HCT116 (cell line): Measurements from ENCODE around the gene FCN1. TPM values are rescaled to one million over a fixed set of nuclear protein-coding genes. Genes with fewer than 3 reads are reported as not detected.

ENCODE experiments used
- ATAC-seq: fragments of 200-7000 bp; cut with Tn5 transposase; 2 replicates; pipeline ENCODE4 v1.9.1; 2020; ENCODE audit warnings: mild to moderate bottlenecking, moderate library complexity
- BruUV-seq: library from RNA; stranded (reverse); fragments of 400-500 nt; replicated peaks from 2 replicates; lab custom pipeline; 2021; lab: Mats Ljungman, UMichigan
- CTCF ChIA-PET: fragments of 300-600 bp; sonication (Branson Sonifier 250); formaldehyde crosslinking; loops from one replicate; lab custom pipeline; 2021; ENCODE audit warnings: antibody characterized with exemption; lab: Charles Lee
- POLR2A ChIA-PET: fragments of 300-600, 350-600 bp; sonication (Branson Sonifier 250); formaldehyde crosslinking; loops from one replicate; lab custom pipeline; 2021; ENCODE audit warnings: antibody characterized with exemption; lab: Charles Lee
- RAD21 ChIA-PET, 2 experiments: fragments of 300-600 bp; sonication (Branson Sonifier 250); formaldehyde crosslinking; loops; one replicate each; lab custom pipeline; 2023; ENCODE audit warnings: low total read pairs in 2 of 2; ENCODE audit not compliant: uncharacterized antibody in 2 of 2, unreplicated experiment in 2 of 2, low non-redundant PET in 1 of 2; lab: Charles Lee
- DNase-seq: peaks from one replicate; pipeline ENCODE4 v3.0.0-alpha.2; 2010; ENCODE audit warnings: low read depth, low spot score
- H2AFZ ChIP-seq: fragments of 200-600 bp; shearing (Covaris generic), sonication (generic); 2 replicates; pipeline ENCODE4 v1.6.1; 2017; ENCODE audit warnings: low read depth, mixed run types, mixed read lengths, antibody characterized with exemption, low read length; ENCODE audit not compliant: poor library complexity, severe bottlenecking
- H3K27ac ChIP-seq: 2 replicates; pipeline ENCODE4 v1.5.1; 2012; ENCODE audit warnings: low read depth, low read length
- H3K27me3 ChIP-seq: fragments of 200-600 bp; sonication (generic); 2 replicates; pipeline ENCODE4 v1.6.1; 2016; ENCODE audit warnings: mixed run types, low read length, mixed read lengths; ENCODE audit not compliant: insufficient read depth
- H3K36me3 ChIP-seq, 2 experiments: fragments of 200-500 bp in 1 of 2; fragments of 200-600 bp in 1 of 2; sonication (Bioruptor generic) in 1 of 2; sonication (generic) in 1 of 2; 2 replicates each; pipeline versions ENCODE4 v1.5.1 to v1.6.1; 2014 to 2016; ENCODE audit warnings: low read length in 2 of 2, inconsistent platforms in 1 of 2, mixed read lengths in 1 of 2, mixed run types in 1 of 2; ENCODE audit not compliant: insufficient read depth in 2 of 2, control insufficient read depth in 1 of 2
- H3K4me1 ChIP-seq, 2 experiments: fragments of 200-600 bp in 1 of 2; sonication (generic) in 1 of 2; 2 replicates each; pipeline versions ENCODE4 v1.5.1 to v1.6.1; 2012 to 2017; ENCODE audit warnings: low read length in 2 of 2, inconsistent platforms in 1 of 2, mild to moderate bottlenecking in 1 of 2, mixed read lengths in 1 of 2, mixed run types in 1 of 2, moderate library complexity in 1 of 2; ENCODE audit not compliant: insufficient read depth in 2 of 2, control insufficient read depth in 1 of 2
- H3K4me2 ChIP-seq: fragments of 200-600 bp; sonication (generic); 2 replicates; pipeline ENCODE4 v1.6.1; 2017; ENCODE audit warnings: mixed run types, low read length, mixed read lengths
- H3K4me3 ChIP-seq, 2 experiments: fragments of 200-600 bp in 1 of 2; sonication (generic) in 1 of 2; replicated peaks in 1 of 2; 2 replicates each; pipeline ENCODE4 v1.5.1; 2011 to 2016; ENCODE audit warnings: low read length in 2 of 2, control low read depth in 1 of 2, low read depth in 1 of 2, mild to moderate bottlenecking in 1 of 2, mixed read lengths in 1 of 2, mixed run types in 1 of 2
- H3K79me2 ChIP-seq: fragments of 200-600 bp; sonication (generic); 2 replicates; pipeline ENCODE4 v1.6.1; 2017; ENCODE audit warnings: mild to moderate bottlenecking, mixed run types, low read length, moderate library complexity, mixed read lengths; ENCODE audit not compliant: insufficient read depth
- H3K9ac ChIP-seq: fragments of 200-600 bp; sonication (generic); 2 replicates; pipeline ENCODE4 v1.6.1; 2016; ENCODE audit warnings: low read length, mixed read lengths
- H3K9me2 ChIP-seq: fragments of 200-600 bp; sonication (generic), shearing (Covaris generic); 2 replicates; pipeline ENCODE4 v1.6.1; 2017; ENCODE audit warnings: mixed run types, mild to moderate bottlenecking, moderate library complexity; ENCODE audit not compliant: insufficient read depth
- H3K9me3 ChIP-seq, 2 experiments: fragments of 200-500 bp in 1 of 2; fragments of 200-600 bp in 1 of 2; sonication (Bioruptor generic) in 1 of 2; sonication (generic) in 1 of 2; 2 replicates each; pipeline ENCODE4 v1.6.1; 2014 to 2017; ENCODE audit warnings: low read length in 2 of 2, mixed read lengths in 2 of 2, inconsistent platforms in 1 of 2, low read depth in 1 of 2, mild to moderate bottlenecking in 1 of 2, mixed run types in 1 of 2, moderate library complexity in 1 of 2; ENCODE audit not compliant: control insufficient read depth in 1 of 2, insufficient read depth in 1 of 2
- H4K20me1 ChIP-seq: fragments of 200-600 bp; sonication (generic), shearing (Covaris generic); 2 replicates; pipeline ENCODE4 v1.6.1; 2017; ENCODE audit warnings: mixed run types, mild to moderate bottlenecking, moderate library complexity; ENCODE audit not compliant: insufficient read depth
- CBX3 ChIP-seq: IDR thresholded peaks from 2 replicates; pipeline ENCODE4 v1.6.1; 2012; ENCODE audit warnings: low read depth
- CTCF ChIP-seq, 3 experiments: fragments of 200-600 bp in 1 of 3; sonication (generic) in 1 of 3; IDR thresholded peaks in 2 of 3; conservative IDR thresholded peaks in 1 of 3; 2 replicates each; pipeline ENCODE4 v1.5.1; 2012 to 2017; ENCODE audit warnings: low read depth in 2 of 3, low read length in 2 of 3, antibody characterized with exemption in 1 of 3, borderline replicate concordance in 1 of 3, control low read depth in 1 of 3, mild to moderate bottlenecking in 1 of 3, mixed read lengths in 1 of 3, mixed run types in 1 of 3, moderate library complexity in 1 of 3; ENCODE audit not compliant: insufficient read depth in 1 of 3
- ELF1 ChIP-seq: IDR thresholded peaks from 2 replicates; pipeline ENCODE4 v1.6.1; 2012; ENCODE audit warnings: low read depth, borderline replicate concordance
- POLR2AphosphoS5 ChIP-seq: IDR thresholded peaks from 2 replicates; pipeline ENCODE4 v1.6.1; 2011; ENCODE audit warnings: mild to moderate bottlenecking, low read depth, low read length, moderate library complexity
- RAD21 ChIP-seq: IDR thresholded peaks from 2 replicates; pipeline ENCODE4 v1.6.1; 2012; ENCODE audit warnings: low read depth, mild to moderate bottlenecking
- intact Hi-C: fragments of 100-400 bp; cut with micrococcal nuclease; formaldehyde crosslinking; loops from 2 replicates; pipeline ENCODE4 v1.10.0; 2022
- total RNA-seq: library from RNA; stranded (reverse); gene quantifications from one replicate; pipeline ENCODE4 v1.2.1, GENCODE V29; 2021; ENCODE audit not compliant: unreplicated experiment

The FCN1 gene
- total RNA-seq, 1 experiment from 2014 or later: not detected

- Histone ChIP-seq H3K9ac (no peak overlapping the region), H3K9me3 (no peaks in the 10 kb centered on the region; a peak in 1 of 4 replicates), H3K27ac (no peak overlapping the region), H3K4me2 (no peak overlapping the region), H3K9me2 (no peaks in the 10 kb centered on the region), H3K4me3 (no peak overlapping the region), H2AFZ (no peak overlapping the region), H3K4me1 (peaks cover 20 to 26% of the 10 kb centered on the region in 2 experiments), H3K79me2 (no peaks in the 10 kb centered on the region), H4K20me1 (no peaks in the 10 kb centered on the region), H3K27me3 (no peaks in the 10 kb centered on the region), H3K36me3 (no peaks in the 10 kb centered on the region)
- POLR2A ChIA-PET: no interaction called here
- BruUV-seq: no TSS peak
- DNase-seq (no peak), ATAC-seq (no peak)
- CTCF ChIA-PET: no interaction called here
- intact Hi-C loops: no loop called here
- TF ChIP-seq CTCF (IDR thresholded peaks at IDR 0.05 in 2 of 3, conservative IDR thresholded peaks at IDR 0.05 in 1 of 3; ENCODE audit: borderline replicate concordance in 1 of 3, insufficient read depth in 1 of 3, low read depth in 2 of 3, low read length in 2 of 3) (0 out of 6 replicates have a peak, but pooled peaks of 1 of the 3 experiments have one; percentile 2), RAD21 (peak; percentile 33; the same call in 1 of the 2 replicates), POLR2AphosphoS5 (no peak)
- RAD21 ChIA-PET: no interaction called here
Observed at GRCh38 chr9:134899818-134900217, 17.9 kb downstream of the FCN1 start.

GRCh38 chr9:134899168-134899567 is 18.5 kb downstream of the FCN1 start:
- no peak overlapping the region for H3K9ac ChIP-seq
- H3K27me3 ChIP-seq: no peaks in the 10 kb centered on the region
- H3K4me3 ChIP-seq: no peak overlapping the region
- H2AFZ ChIP-seq: no peak overlapping the region
- H3K4me2 ChIP-seq: no peak overlapping the region
- intact Hi-C loops: no loop called here
- ChIA-PET POLR2A (no interaction called here), CTCF (no interaction called here), RAD21 (no interaction called here)
- ATAC-seq (no peak), DNase-seq (no peak)
- H3K9me2 ChIP-seq: no peaks in the 10 kb centered on the region
- H4K20me1 ChIP-seq: no peaks in the 10 kb centered on the region
- no peak overlapping the region for H3K27ac ChIP-seq
- no TSS peak for BruUV-seq
- H3K79me2 ChIP-seq: no peaks in the 10 kb centered on the region
- peaks cover 20 to 27% of the 10 kb centered on the region in 2 experiments for H3K4me1 ChIP-seq
- H3K36me3 ChIP-seq: no peaks in the 10 kb centered on the region
- H3K9me3 ChIP-seq: no peaks in the 10 kb centered on the region; a peak in 1 of 4 replicates
- peak; percentile 43; the same call in 1 of the 2 replicates for TF ChIP-seq CBX3
- no peak for TF ChIP-seq ELF1
